ENCODE data around the gene ANKRD17. TPM values are rescaled to one million over a fixed set of nuclear protein-coding genes. Genes with fewer than 3 reads are reported as not detected.
"Not testable (repeated sequence)": the region's sequence is repeated elsewhere in the genome, so short reads cannot be mapped to it uniquely, and the experiment has no call there.

Gene ANKRD17
- total RNA-seq, 1 experiment from 2014 or later = 62.1 TPM

DNA sequence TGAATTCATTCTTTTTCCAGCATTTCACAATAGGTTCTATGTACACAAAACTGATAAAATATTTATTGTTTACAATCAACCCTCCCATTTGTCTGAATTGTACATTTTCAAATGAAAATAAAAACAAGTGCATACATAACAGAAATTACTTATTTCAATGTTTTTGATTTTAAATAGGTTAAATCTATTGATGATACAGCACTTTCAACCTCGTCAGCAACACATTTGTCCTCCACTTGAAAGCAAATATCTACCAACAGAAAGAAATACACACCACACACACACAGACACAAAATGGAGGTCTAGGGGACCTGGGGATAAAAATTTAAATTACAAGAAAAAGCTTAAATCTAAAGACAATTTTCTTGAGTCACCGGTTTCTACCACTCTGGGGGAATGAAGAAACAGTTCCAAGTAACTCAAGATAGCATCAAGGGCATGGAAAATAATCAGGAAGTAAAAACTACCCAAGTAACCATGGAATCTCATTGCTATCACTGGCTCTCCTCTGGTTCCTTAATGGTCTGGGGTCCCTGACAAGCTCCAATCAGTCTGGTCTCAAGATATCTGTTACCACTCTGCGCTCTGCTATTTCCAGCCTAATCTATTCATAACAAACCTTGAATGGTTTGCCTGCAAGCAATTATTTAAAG lies 27.6 kb downstream of the ANKRD17 start:
- Histone ChIP-seq H3K4me1 (ENCODE audit: control insufficient read depth in 1 of 2, insufficient read depth in 2 of 2, low read length in 2 of 2) (no peaks in the 10 kb centered on the region), H3K9me3 (ENCODE audit: control insufficient read depth in 1 of 2, insufficient read depth in 1 of 2, low read depth in 1 of 2, low read length in 2 of 2) (no peaks in the 10 kb centered on the region), H3K27ac (ENCODE audit: low read depth, low read length) (no peak overlapping the region), H3K4me3 (replicated peaks in 1 of 2; ENCODE audit: low read depth in 1 of 2, low read length in 2 of 2) (no peak overlapping the region), H3K4me2 (ENCODE audit: low read length) (no peak overlapping the region), H3K36me3 (ENCODE audit: control insufficient read depth in 1 of 2, insufficient read depth in 2 of 2, low read length in 2 of 2) (peaks cover 5 to 14% of the 10 kb centered on the region in 2 experiments; a peak in 3 of 4 replicates), H4K20me1 (ENCODE audit: insufficient read depth) (0 out of 2 replicates have a peak, but pooled peaks cover 5% of the 10 kb centered on the region), H3K27me3 (ENCODE audit: insufficient read depth, low read length) (no peaks in the 10 kb centered on the region), H3K9me2 (ENCODE audit: insufficient read depth) (no peaks in the 10 kb centered on the region), H3K79me2 (ENCODE audit: insufficient read depth, low read length) (peaks cover 98% of the 10 kb centered on the region), H3K9ac (ENCODE audit: low read length) (no peak overlapping the region), H2AFZ (ENCODE audit: low read depth, low read length, poor library complexity, severe bottlenecking) (no peak overlapping the region)
- CTCF ChIA-PET = no interaction called here
- intact Hi-C loops (cut with micrococcal nuclease) = no loop called here
- no peak for TF ChIP-seq REST (IDR thresholded peaks at IDR 0.05; ENCODE audit: low read depth)
- no peak for TF ChIP-seq ELF1 (IDR thresholded peaks at IDR 0.05; ENCODE audit: borderline replicate concordance, low read depth)
- TF ChIP-seq ATF3 (IDR thresholded peaks at IDR 0.05) = no peak
- TF ChIP-seq SP1 (IDR thresholded peaks at IDR 0.05; ENCODE audit: low read depth) = no peak
- TF ChIP-seq TCF7L2 (IDR thresholded peaks at IDR 0.05; ENCODE audit: borderline replicate concordance, extremely low read depth, insufficient read depth, insufficient read length) = no peak
- no peak for TF ChIP-seq ZFX (IDR thresholded peaks at IDR 0.05)
- RAD21 ChIA-PET (ENCODE audit: low non-redundant PET in 1 of 2, low total read pairs in 2 of 2, uncharacterized antibody in 2 of 2, unreplicated experiment in 2 of 2) = no interaction called here
- no peak for DNase-seq (ENCODE audit: low read depth, low spot score)
- no TSS peak for BruUV-seq (replicated peaks)
- ATAC-seq = no peak
- POLR2A ChIA-PET = no interaction called here

- not testable (repeated sequence) for DNase-seq (ENCODE audit: low read depth, low spot score); BruUV-seq (replicated peaks)
These were observed 29.8 kb downstream of the ANKRD17 start for GRCh38 chr4:73228800-73229199.

More at GRCh38 chr4:73228800-73229199, 29.8 kb downstream of the ANKRD17 start:
- Histone ChIP-seq H3K79me2 (ENCODE audit: insufficient read depth, low read length) (peaks cover 94% of the 10 kb centered on the region), H4K20me1 (ENCODE audit: insufficient read depth) (peaks cover 12% of the 10 kb centered on the region; the same call in 1 of the 2 replicates)
- intact Hi-C loops (cut with micrococcal nuclease); H3K9me3 ChIP-seq (ENCODE audit: control insufficient read depth in 1 of 2, insufficient read depth in 1 of 2, low read depth in 1 of 2, low read length in 2 of 2); H3K9me2 ChIP-seq (ENCODE audit: insufficient read depth); H3K36me3 ChIP-seq (ENCODE audit: control insufficient read depth in 1 of 2, insufficient read depth in 2 of 2, low read length in 2 of 2); H3K4me3 ChIP-seq (replicated peaks in 1 of 2; ENCODE audit: low read depth in 1 of 2, low read length in 2 of 2); POLR2A ChIA-PET; CTCF ChIA-PET; H3K27ac ChIP-seq (ENCODE audit: low read depth, low read length); ATAC-seq; H3K4me2 ChIP-seq (ENCODE audit: low read length); RAD21 ChIA-PET (ENCODE audit: low non-redundant PET in 1 of 2, low total read pairs in 2 of 2, uncharacterized antibody in 2 of 2, unreplicated experiment in 2 of 2); H3K9ac ChIP-seq (ENCODE audit: low read length); H3K27me3 ChIP-seq (ENCODE audit: insufficient read depth, low read length); H3K4me1 ChIP-seq (ENCODE audit: control insufficient read depth in 1 of 2, insufficient read depth in 2 of 2, low read length in 2 of 2); H2AFZ ChIP-seq (ENCODE audit: low read depth, low read length, poor library complexity, severe bottlenecking): not testable (repeated sequence)
